SIG-M5 treated with dmso at 0.1 percent for 504 hours (cell line): Measurements from ENCODE around the gene RTN4R.
A peak's percentile ranks its signal among the peaks of the same experiment; 100 is the strongest.
"Not testable (repeated sequence)": the region's sequence is repeated elsewhere in the genome, so short reads cannot be mapped to it uniquely, and the experiment has no call there.

ENCODE experiments used
- DNase-seq: peaks from one replicate; lab custom pipeline; 2025; ENCODE audit not compliant: unreplicated experiment; lab: John Stamatoyannopoulos, UW

RTN4R gene

GRCh38 chr22:20305894-20306645 is 38.0 kb upstream of the RTN4R start:
- DNase-seq: peak; percentile 25

GRCh38 chr22:20305230-20305893 is 37.2 kb upstream of the RTN4R start:
- not testable (repeated sequence) for DNase-seq

- no peak for DNase-seq
Observed at GRCh38 chr22:20304646-20305045, 36.5 kb upstream of the RTN4R start.

GRCh38 chr22:20303229-20303534 is 35.1 kb upstream of the RTN4R start:
- DNase-seq: not testable (repeated sequence)

- DNase-seq: no peak
Observed at GRCh38 chr22:20302438-20303228, 34.5 kb upstream of the RTN4R start.

GRCh38 chr22:20299746-20300136 is 31.6 kb upstream of the RTN4R start:
- DNase-seq: no peak

- peak; percentile 87 for DNase-seq
Observed at GRCh38 chr22:20298803-20299745, 31.0 kb upstream of the RTN4R start.

GRCh38 chr22:20298110-20298802 is 30.1 kb upstream of the RTN4R start:
- DNase-seq: no peak

- DNase-seq: no peak
Observed at GRCh38 chr22:20297414-20298109, 29.4 kb upstream of the RTN4R start.

- DNase-seq: no peak
Observed at GRCh38 chr22:20296598-20296997, 28.5 kb upstream of the RTN4R start.

- DNase-seq: no peak
Observed at GRCh38 chr22:20295262-20296064, 27.3 kb upstream of the RTN4R start.

- DNase-seq: no peak
Observed at GRCh38 chr22:20292673-20293232, 24.6 kb upstream of the RTN4R start.

GRCh38 chr22:20292108-20292507 is 24.0 kb upstream of the RTN4R start:
- no peak for DNase-seq

GRCh38 chr22:20291604-20292063 is 23.5 kb upstream of the RTN4R start:
- DNase-seq: no peak

GRCh38 chr22:20291249-20291586 is 23.1 kb upstream of the RTN4R start:
- DNase-seq: no peak

- DNase-seq: no peak
Observed at GRCh38 chr22:20290578-20291248, 22.6 kb upstream of the RTN4R start.

GRCh38 chr22:20290045-20290392 is 21.9 kb upstream of the RTN4R start:
- DNase-seq: no peak
